HepG2 (cell line): ENCODE measurements around the gene TTLL6. TPM values are rescaled to one million over a fixed set of nuclear protein-coding genes. Genes with fewer than 3 reads are reported as not detected.

Source experiments
- ARNT2 ChIP-seq: sonication (generic); formaldehyde crosslinking; IDR thresholded peaks from 2 replicates; pipeline ENCODE4 v1.8.0; 2022; ENCODE audit warnings: mild to moderate bottlenecking, low read depth, missing genetic modification reagents, moderate library complexity
- GATA4 ChIP-seq: sonication (generic); IDR thresholded peaks from 2 replicates; pipeline ENCODE4 v1.6.1; 2016; ENCODE audit warnings: antibody characterized with exemption, low read depth, borderline replicate concordance
- HOXA7 ChIP-seq: sonication (generic); formaldehyde crosslinking; IDR thresholded peaks from 2 replicates; pipeline ENCODE4 v1.8.1; 2022; ENCODE audit warnings: mild to moderate bottlenecking, missing genetic modification reagents, moderate library complexity
- REXO4 ChIP-seq: sonication (generic); formaldehyde crosslinking; IDR thresholded peaks from 2 replicates; pipeline ENCODE4 v1.8.0; 2022; ENCODE audit warnings: missing genetic modification reagents, mild to moderate bottlenecking, borderline replicate concordance
- ZNF430 ChIP-seq: sonication (generic); formaldehyde crosslinking; IDR thresholded peaks from 2 replicates; pipeline ENCODE4 v1.9.0; 2021; ENCODE audit warnings: mild to moderate bottlenecking, missing genetic modification reagents
- ZNF441 ChIP-seq: sonication (generic); formaldehyde crosslinking; IDR thresholded peaks from 2 replicates; pipeline ENCODE4 v1.7.0; 2021; ENCODE audit warnings: missing genetic modification reagents, borderline replicate concordance
- ZNF510 ChIP-seq: sonication (generic); formaldehyde crosslinking; IDR thresholded peaks from 2 replicates; pipeline ENCODE4 v1.4.0; 2020; ENCODE audit warnings: low read depth, mild to moderate bottlenecking, missing genetic modification reagents
- ZNF768 ChIP-seq: sonication (generic); formaldehyde crosslinking; IDR thresholded peaks from 2 replicates; pipeline ENCODE4 v1.4.0; 2020; ENCODE audit warnings: missing genetic modification reagents
- ZNF782 ChIP-seq: sonication (generic); formaldehyde crosslinking; IDR thresholded peaks from 2 replicates; pipeline ENCODE4 v1.4.0; 2020; ENCODE audit warnings: missing genetic modification reagents, mild to moderate bottlenecking, borderline replicate concordance
- ZSCAN22 ChIP-seq: sonication (generic); formaldehyde crosslinking; IDR thresholded peaks from 2 replicates; pipeline ENCODE4 v1.4.0; 2020; ENCODE audit warnings: mild to moderate bottlenecking, missing genetic modification reagents
- polyA plus RNA-seq, 8 experiments: library from polyadenylated mRNA; depleted of rRNA in 3 of 8; stranded (reverse) in 7 of 8; unstranded in 1 of 8; fragments of >200 nt; fragmentation: Illumina TruSeq in 4 of 8; extraction: Trizol in 4 of 8; gene quantifications; 2 replicates each; pipeline versions ENCODE4 v1.2.1 to v1.2.3, GENCODE V29; 2011 to 2016; ENCODE audit warnings: low read depth in 4 of 8, missing spikeins in 1 of 8, mixed read lengths in 1 of 8; ENCODE audit not compliant: insufficient read depth in 1 of 8
- total RNA-seq, 5 experiments: library from RNA; depleted of rRNA; stranded (reverse); fragments of >200 nt; fragmentation: Illumina TruSeq; extraction: Trizol; gene quantifications; 2 replicates each; pipeline ENCODE4 v1.2.3, GENCODE V29; 2016; ENCODE audit warnings: low read depth in 1 of 5
- TF ChIP-seq, protein P1 (sequence below): sonication (generic); formaldehyde crosslinking; IDR thresholded peaks from 2 replicates; pipeline ENCODE4 v1.5.1; 2020; ENCODE audit warnings: mild to moderate bottlenecking, missing genetic modification reagents, borderline replicate concordance
- TF ChIP-seq, protein P2 (sequence below): sonication (generic); formaldehyde crosslinking; IDR thresholded peaks from 2 replicates; pipeline ENCODE4 v1.5.1; 2020; ENCODE audit warnings: mild to moderate bottlenecking, missing genetic modification reagents, moderate library complexity
- TF ChIP-seq, protein P3 (sequence below): sonication (generic); formaldehyde crosslinking; IDR thresholded peaks from 2 replicates; pipeline ENCODE4 v1.8.0; 2022; ENCODE audit warnings: missing genetic modification reagents, mild to moderate bottlenecking, borderline replicate concordance
- TF ChIP-seq, protein P4 (sequence below): sonication (generic); formaldehyde crosslinking; IDR thresholded peaks from 2 replicates; pipeline ENCODE4 v1.4.0; 2020; ENCODE audit warnings: missing genetic modification reagents, borderline replicate concordance

The TTLL6 gene
- total and polyA plus RNA-seq, 2 of the 13 experiments (the other 11 are each of a cell fraction or from before 2014, with no cell fraction given) = 0.04 to 0.08 TPM

DNA sequence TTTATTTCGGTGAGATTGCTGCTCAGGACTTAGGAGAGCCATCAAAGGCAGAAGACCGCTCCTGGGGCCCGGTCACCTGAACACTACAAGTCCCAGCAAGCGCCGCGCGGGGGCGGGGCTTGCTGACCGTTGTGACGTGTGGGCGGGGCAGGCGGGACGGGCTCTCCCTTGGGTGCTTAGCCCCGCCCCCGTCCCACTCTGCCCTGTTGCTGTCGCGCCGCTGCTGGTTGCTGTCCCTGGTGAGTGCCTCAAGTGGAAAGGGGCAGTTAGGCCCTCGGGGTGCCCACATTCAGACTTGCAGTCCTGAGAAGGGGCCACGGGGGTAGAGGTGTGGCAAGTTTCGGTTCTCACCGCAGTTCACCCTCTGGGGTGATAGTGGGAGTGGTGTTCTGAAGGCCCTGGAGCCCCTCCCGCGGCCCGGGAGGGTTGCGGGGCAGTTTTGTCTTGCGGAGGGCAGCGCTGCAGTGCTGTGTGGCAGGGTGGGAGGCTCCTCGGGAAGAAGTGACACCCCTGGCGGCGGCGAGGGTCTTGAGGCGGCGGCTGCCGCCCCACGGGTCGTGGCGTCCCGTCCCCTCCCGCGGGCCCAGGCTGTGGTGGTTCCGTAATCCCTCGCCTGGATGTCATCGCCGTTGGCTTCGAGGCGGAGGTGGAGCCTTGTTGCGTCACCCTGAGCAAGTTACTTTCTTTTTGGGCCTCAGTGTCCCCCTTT lies 14.0 kb upstream of the TTLL6 start, which contains the start of gene CALCOCO2 (continued):
- TF ChIP-seq, protein P1, sequence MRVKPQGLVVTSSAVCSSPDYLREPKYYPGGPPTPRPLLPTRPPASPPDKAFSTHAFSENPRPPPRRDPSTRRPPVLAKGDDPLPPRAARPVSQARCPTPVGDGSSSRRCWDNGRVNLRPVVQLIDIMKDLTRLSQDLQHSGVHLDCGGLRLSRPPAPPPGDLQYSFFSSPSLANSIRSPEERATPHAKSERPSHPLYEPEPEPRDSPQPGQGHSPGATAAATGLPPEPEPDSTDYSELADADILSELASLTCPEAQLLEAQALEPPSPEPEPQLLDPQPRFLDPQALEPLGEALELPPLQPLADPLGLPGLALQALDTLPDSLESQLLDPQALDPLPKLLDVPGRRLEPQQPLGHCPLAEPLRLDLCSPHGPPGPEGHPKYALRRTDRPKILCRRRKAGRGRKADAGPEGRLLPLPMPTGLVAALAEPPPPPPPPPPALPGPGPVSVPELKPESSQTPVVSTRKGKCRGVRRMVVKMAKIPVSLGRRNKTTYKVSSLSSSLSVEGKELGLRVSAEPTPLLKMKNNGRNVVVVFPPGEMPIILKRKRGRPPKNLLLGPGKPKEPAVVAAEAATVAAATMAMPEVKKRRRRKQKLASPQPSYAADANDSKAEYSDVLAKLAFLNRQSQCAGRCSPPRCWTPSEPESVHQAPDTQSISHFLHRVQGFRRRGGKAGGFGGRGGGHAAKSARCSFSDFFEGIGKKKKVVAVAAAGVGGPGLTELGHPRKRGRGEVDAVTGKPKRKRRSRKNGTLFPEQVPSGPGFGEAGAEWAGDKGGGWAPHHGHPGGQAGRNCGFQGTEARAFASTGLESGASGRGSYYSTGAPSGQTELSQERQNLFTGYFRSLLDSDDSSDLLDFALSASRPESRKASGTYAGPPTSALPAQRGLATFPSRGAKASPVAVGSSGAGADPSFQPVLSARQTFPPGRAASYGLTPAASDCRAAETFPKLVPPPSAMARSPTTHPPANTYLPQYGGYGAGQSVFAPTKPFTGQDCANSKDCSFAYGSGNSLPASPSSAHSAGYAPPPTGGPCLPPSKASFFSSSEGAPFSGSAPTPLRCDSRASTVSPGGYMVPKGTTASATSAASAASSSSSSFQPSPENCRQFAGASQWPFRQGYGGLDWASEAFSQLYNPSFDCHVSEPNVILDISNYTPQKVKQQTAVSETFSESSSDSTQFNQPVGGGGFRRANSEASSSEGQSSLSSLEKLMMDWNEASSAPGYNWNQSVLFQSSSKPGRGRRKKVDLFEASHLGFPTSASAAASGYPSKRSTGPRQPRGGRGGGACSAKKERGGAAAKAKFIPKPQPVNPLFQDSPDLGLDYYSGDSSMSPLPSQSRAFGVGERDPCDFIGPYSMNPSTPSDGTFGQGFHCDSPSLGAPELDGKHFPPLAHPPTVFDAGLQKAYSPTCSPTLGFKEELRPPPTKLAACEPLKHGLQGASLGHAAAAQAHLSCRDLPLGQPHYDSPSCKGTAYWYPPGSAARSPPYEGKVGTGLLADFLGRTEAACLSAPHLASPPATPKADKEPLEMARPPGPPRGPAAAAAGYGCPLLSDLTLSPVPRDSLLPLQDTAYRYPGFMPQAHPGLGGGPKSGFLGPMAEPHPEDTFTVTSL (CRISPR knock-in tag) = no peak; the same call in 1 of the 2 replicates
- peak; percentile 32; the same call in 1 of the 2 replicates for TF ChIP-seq ZNF768 (CRISPR knock-in tag)
- TF ChIP-seq, protein P2, sequence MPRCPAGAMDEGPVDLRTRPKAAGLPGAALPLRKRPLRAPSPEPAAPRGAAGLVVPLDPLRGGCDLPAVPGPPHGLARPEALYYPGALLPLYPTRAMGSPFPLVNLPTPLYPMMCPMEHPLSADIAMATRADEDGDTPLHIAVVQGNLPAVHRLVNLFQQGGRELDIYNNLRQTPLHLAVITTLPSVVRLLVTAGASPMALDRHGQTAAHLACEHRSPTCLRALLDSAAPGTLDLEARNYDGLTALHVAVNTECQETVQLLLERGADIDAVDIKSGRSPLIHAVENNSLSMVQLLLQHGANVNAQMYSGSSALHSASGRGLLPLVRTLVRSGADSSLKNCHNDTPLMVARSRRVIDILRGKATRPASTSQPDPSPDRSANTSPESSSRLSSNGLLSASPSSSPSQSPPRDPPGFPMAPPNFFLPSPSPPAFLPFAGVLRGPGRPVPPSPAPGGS = peak; percentile 95
- TF ChIP-seq ZNF510 (CRISPR knock-in tag) = peak; percentile 79; the same call in 1 of the 2 replicates
- no peak for TF ChIP-seq REXO4 (CRISPR knock-in tag)
- TF ChIP-seq, protein P3, sequence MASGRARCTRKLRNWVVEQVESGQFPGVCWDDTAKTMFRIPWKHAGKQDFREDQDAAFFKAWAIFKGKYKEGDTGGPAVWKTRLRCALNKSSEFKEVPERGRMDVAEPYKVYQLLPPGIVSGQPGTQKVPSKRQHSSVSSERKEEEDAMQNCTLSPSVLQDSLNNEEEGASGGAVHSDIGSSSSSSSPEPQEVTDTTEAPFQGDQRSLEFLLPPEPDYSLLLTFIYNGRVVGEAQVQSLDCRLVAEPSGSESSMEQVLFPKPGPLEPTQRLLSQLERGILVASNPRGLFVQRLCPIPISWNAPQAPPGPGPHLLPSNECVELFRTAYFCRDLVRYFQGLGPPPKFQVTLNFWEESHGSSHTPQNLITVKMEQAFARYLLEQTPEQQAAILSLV = peak; percentile 45; the same call in 1 of the 2 replicates
- TF ChIP-seq, protein P4, sequence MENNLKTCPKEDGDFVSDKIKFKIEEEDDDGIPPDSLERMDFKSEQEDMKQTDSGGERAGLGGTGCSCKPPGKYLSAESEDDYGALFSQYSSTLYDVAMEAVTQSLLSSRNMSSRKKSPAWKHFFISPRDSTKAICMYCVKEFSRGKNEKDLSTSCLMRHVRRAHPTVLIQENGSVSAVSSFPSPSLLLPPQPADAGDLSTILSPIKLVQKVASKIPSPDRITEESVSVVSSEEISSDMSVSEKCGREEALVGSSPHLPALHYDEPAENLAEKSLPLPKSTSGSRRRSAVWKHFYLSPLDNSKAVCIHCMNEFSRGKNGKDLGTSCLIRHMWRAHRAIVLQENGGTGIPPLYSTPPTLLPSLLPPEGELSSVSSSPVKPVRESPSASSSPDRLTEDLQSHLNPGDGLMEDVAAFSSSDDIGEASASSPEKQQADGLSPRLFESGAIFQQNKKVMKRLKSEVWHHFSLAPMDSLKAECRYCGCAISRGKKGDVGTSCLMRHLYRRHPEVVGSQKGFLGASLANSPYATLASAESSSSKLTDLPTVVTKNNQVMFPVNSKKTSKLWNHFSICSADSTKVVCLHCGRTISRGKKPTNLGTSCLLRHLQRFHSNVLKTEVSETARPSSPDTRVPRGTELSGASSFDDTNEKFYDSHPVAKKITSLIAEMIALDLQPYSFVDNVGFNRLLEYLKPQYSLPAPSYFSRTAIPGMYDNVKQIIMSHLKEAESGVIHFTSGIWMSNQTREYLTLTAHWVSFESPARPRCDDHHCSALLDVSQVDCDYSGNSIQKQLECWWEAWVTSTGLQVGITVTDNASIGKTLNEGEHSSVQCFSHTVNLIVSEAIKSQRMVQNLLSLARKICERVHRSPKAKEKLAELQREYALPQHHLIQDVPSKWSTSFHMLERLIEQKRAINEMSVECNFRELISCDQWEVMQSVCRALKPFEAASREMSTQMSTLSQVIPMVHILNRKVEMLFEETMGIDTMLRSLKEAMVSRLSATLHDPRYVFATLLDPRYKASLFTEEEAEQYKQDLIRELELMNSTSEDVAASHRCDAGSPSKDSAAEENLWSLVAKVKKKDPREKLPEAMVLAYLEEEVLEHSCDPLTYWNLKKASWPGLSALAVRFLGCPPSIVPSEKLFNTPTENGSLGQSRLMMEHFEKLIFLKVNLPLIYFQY (CRISPR knock-in tag) = 0 out of 2 replicates have a peak, but pooled peaks have one; percentile 38
- peak; percentile 72; the same call in 1 of the 2 replicates for TF ChIP-seq ARNT2
- no peak for TF ChIP-seq HOXA7 (CRISPR knock-in tag)
- TF ChIP-seq GATA4 = peak; percentile 57; the same call in 1 of the 2 replicates
- TF ChIP-seq ZNF441 (CRISPR knock-in tag) = no peak
- TF ChIP-seq ZSCAN22 (CRISPR knock-in tag) = no peak
- peak; percentile 63; the same call in 1 of the 2 replicates for TF ChIP-seq ZNF782 (CRISPR knock-in tag)
- peak; percentile 67; the same call in 1 of the 2 replicates for TF ChIP-seq ZNF430 (CRISPR knock-in tag)
